Fibroblast of mammary gland (primary cell): ENCODE data around the gene TRIM17.

Experiments
- DNase-seq: peaks from one replicate; pipeline ENCODE4 v3.0.0-alpha.2; 2010; ENCODE audit warnings: low read depth
- H3K4me3 ChIP-seq: 2 replicates; pipeline ENCODE4 v1.5.1; 2011; ENCODE audit warnings: low read depth, mild to moderate bottlenecking, low read length, moderate library complexity; ENCODE audit not compliant: control insufficient read depth
- CTCF ChIP-seq: conservative IDR thresholded peaks from 2 replicates; pipeline ENCODE4 v1.5.1; 2011; ENCODE audit warnings: low read depth, low read length, inconsistent platforms; ENCODE audit not compliant: control insufficient read depth, insufficient read depth

The TRIM17 gene

GRCh38 chr1:228358764-228359612 is 57.7 kb downstream of the TRIM17 start:
- no peak for DNase-seq
- TF ChIP-seq CTCF, result no peak
- no peak overlapping the region for H3K4me3 ChIP-seq

GRCh38 chr1:228358039-228358763 is 58.5 kb downstream of the TRIM17 start:
- H3K4me3 ChIP-seq, result no peak overlapping the region
- DNase-seq, result no peak
- TF ChIP-seq CTCF, result no peak
